ENCODE results near the gene DBNL.
"Not testable (repeated sequence)": the region's sequence is repeated elsewhere in the genome, so short reads cannot be mapped to it uniquely, and the experiment has no call there.

DNA sequence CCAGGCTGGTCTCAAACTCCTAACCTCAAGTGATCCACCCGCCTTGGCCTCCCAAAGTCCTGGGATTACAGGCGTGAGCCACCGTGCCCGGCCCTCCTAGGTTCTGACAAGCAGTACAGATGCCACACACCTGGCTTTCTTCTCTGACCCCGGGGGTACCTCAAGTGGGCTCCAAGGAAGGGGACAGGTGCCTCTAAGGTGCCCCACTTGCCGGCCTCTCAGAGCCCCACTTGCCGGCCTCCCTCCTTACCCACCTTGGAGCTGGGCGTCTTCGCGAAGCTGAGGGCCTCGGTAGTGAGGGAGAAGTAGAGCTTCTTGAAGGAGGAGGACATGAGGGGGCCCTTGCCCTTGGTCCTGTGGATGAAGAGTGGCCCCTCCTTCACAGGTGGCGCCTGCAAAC lies 5.9 kb upstream of the DBNL start:
- not testable (repeated sequence) for TF ChIP-seq CTCF, POLR2A (IDR thresholded peaks at IDR 0.05)
